ENCODE data around the gene KIRREL3. TPM values are rescaled to one million over a fixed set of nuclear protein-coding genes. Genes with fewer than 3 reads are reported as not detected.

Gene KIRREL3
- total and polyA plus RNA-seq, 3 experiments from 2014 or later, result not detected

DNA sequence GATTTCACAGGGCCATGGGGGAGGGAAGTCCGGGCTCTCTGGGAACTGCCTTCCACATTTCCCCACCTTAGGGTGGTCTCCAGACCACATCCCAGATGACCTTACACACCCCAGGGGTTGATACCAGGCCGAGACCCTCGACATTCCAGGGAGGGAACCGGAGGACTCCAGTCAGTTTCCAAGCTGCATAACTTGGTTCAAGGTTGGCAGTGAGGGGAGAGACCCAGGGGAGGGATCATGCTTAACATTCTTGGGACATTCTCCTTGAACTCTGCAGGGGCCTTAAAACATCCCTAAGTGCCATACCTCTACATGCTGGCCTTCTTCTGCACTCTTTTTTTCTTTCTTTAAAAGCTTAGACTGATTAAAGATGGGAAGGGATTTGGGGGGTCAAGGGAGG lies 394.1 kb downstream of the KIRREL3 start:
- Histone ChIP-seq H3K27me3 (ENCODE audit: insufficient read depth, low read length, poor library complexity, severe bottlenecking) (no peaks in the 10 kb centered on the region), H3K9me3 (ENCODE audit: low read length) (no peaks in the 10 kb centered on the region), H3K4me3 (ENCODE audit: low read length) (no peak overlapping the region), H3K36me3 (ENCODE audit: insufficient read depth, low read length) (no peaks in the 10 kb centered on the region), H3K4me1 (ENCODE audit: insufficient read depth, low read length) (no peaks in the 10 kb centered on the region), H3K27ac (ENCODE audit: low read depth, low read length) (no peak overlapping the region)
- Mint-ChIP-seq H3K9me3 (peaks cover 0 to 2% (median 0%) of the 10 kb centered on the region in 5 donors), H3K4me1 (peaks cover 0 to 4% (median 0%) of the 10 kb centered on the region in 3 donors), H3K4me3 (no peak overlapping the region), H3K27ac (no peak overlapping the region), H3K27me3 (peaks cover 10 to 41% of the 10 kb centered on the region in 2 donors), H3K36me3 (no peaks in the 10 kb centered on the region)
- ChIA-PET POLR2A (no interaction called here), CTCF (no interaction called here)
- DNase-seq, result no peak

DNA sequence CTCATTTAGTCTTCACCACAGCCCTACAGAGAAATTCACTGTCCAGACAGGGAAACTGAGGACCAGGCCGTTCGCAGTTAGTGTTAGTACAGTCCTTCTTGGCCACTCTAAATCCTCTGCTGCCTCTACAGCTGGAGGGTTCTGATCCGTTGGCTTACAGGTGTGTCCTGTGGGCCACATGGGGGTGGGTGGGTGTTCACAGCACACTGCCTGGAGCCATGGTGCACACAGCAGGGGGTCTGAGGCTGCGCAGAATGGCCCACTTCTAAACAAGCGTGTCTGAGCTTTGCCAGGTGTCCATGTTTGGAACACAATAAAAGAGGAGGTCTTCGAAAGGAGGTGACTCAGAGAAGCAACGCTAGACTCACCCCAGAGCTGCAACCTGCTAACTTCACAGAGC lies 396.1 kb downstream of the KIRREL3 start:
- no peak for DNase-seq
- H3K4me1 ChIP-seq (ENCODE audit: insufficient read depth, low read length), result no peaks in the 10 kb centered on the region
- no peaks in the 10 kb centered on the region for H3K36me3 ChIP-seq (ENCODE audit: insufficient read depth, low read length)
- CTCF ChIA-PET, result no interaction called here
- no peaks in the 10 kb centered on the region for H3K9me3 ChIP-seq (ENCODE audit: low read length)
- Mint-ChIP-seq H3K9me3 (peaks cover 0 to 2% (median 0%) of the 10 kb centered on the region in 5 donors), H3K27me3 (peaks cover 15 to 54% of the 10 kb centered on the region in 2 donors), H3K36me3 (no peaks in the 10 kb centered on the region), H3K4me1 (peaks cover 0 to 4% (median 0%) of the 10 kb centered on the region in 3 donors), H3K27ac (no peak overlapping the region), H3K4me3 (no peak overlapping the region)
- H3K4me3 ChIP-seq (ENCODE audit: low read length), result no peak overlapping the region
- POLR2A ChIA-PET, result no interaction called here
- H3K27me3 ChIP-seq (ENCODE audit: insufficient read depth, low read length, poor library complexity, severe bottlenecking), result no peaks in the 10 kb centered on the region
- H3K27ac ChIP-seq (ENCODE audit: low read depth, low read length), result no peak overlapping the region

DNA sequence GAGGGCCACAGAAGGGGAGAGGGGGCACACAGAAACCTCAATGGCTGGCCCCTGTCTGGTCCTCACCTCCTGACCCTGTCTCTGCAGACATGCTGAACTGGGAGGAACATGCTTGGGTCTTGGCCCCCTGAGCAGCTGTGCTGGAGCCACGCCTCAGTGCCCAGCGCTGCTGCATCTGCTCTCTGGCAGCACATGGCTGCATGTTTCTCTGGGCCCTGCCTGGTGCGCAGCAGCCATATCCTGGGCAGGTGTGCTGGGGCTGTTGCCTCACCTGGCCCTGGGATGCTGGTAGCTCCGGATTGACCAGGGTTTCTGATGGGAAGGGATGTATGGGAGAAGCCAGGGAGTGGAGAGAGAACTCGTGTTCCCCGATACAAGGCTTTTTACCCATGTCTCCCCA lies 397.1 kb downstream of the KIRREL3 start:
- Histone ChIP-seq H3K4me3 (ENCODE audit: low read length) (no peak overlapping the region), H3K27me3 (ENCODE audit: insufficient read depth, low read length, poor library complexity, severe bottlenecking) (no peaks in the 10 kb centered on the region), H3K36me3 (ENCODE audit: insufficient read depth, low read length) (no peaks in the 10 kb centered on the region), H3K4me1 (ENCODE audit: insufficient read depth, low read length) (no peaks in the 10 kb centered on the region), H3K9me3 (ENCODE audit: low read length) (no peaks in the 10 kb centered on the region), H3K27ac (ENCODE audit: low read depth, low read length) (no peak overlapping the region)
- ChIA-PET POLR2A (no interaction called here), CTCF (no interaction called here)
- peaks cover 15 to 54% of the 10 kb centered on the region in 2 donors for H3K27me3 Mint-ChIP-seq
- H3K4me3 Mint-ChIP-seq, result no peak overlapping the region
- peaks cover 0 to 4% (median 0%) of the 10 kb centered on the region in 3 donors for H3K4me1 Mint-ChIP-seq
- no peak overlapping the region for H3K27ac Mint-ChIP-seq
- no peaks in the 10 kb centered on the region for H3K36me3 Mint-ChIP-seq
- DNase-seq, result no peak
- H3K9me3 Mint-ChIP-seq, result peaks cover 0 to 8% (median 0%) of the 10 kb centered on the region in 5 donors

DNA sequence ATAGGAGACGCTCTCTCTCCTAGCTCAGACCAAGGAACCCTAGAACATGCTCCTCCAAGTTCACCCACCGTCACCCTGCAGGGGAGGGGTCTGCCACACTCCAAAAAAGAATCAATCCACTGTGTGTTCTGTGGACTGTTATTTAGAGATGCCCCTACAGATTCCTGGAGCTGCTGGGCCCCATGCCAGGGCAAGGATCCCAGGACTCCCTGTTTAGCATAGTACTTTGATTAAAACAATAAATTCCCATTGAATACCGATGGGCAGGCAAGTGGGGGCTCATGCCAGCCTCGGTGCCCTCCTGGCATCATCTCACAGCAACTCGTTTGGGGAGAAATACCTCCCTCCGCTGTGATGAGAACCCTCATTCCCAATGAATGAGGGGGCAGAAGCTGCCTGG lies 397.6 kb downstream of the KIRREL3 start:
- Mint-ChIP-seq H3K27me3 (peaks cover 15 to 59% of the 10 kb centered on the region in 2 donors), H3K4me1 (peaks cover 0 to 4% (median 0%) of the 10 kb centered on the region in 3 donors), H3K27ac (no peak overlapping the region), H3K4me3 (no peak overlapping the region), H3K9me3 (peaks cover 0 to 9% (median 0%) of the 10 kb centered on the region in 5 donors), H3K36me3 (peaks cover 0 to under 1% (median 0%) of the 10 kb centered on the region in 3 donors)
- POLR2A ChIA-PET, result no interaction called here
- Histone ChIP-seq H3K4me3 (ENCODE audit: low read length) (no peak overlapping the region), H3K9me3 (ENCODE audit: low read length) (no peaks in the 10 kb centered on the region), H3K27ac (ENCODE audit: low read depth, low read length) (no peak overlapping the region), H3K27me3 (ENCODE audit: insufficient read depth, low read length, poor library complexity, severe bottlenecking) (no peaks in the 10 kb centered on the region), H3K36me3 (ENCODE audit: insufficient read depth, low read length) (no peaks in the 10 kb centered on the region), H3K4me1 (ENCODE audit: insufficient read depth, low read length) (no peaks in the 10 kb centered on the region)
- CTCF ChIA-PET, result no interaction called here
- DNase-seq, result no peak

DNA sequence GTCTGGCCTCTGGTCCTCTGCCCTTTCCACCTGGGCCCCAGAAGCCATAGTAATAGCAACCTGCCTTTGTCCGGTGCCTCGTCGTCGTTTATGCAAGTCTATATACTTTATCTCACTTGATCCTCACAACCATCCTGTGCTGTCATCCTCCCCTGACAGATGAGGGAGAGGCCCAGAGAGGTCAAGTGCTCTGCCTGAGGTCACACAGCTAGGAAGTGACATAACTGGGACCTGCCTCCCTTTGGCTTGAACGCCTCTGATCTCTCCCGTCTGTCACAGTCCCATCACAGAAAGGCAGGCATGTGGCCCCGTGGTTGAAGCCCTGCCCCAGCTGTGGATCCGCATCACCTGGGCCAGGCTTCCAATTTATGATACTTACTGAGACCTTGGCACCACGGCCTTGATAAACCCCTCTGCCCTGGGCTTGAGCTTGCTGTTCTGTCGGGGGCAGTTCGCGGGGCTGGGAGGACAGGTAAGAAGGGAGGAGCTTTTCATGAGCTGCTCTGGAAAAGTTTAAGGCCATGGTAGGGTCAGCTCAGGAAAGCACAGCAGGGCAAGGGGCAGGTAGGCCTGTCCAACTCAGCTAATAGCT lies 398.1 kb downstream of the KIRREL3 start:
- H3K4me1 ChIP-seq (ENCODE audit: insufficient read depth, low read length), result no peaks in the 10 kb centered on the region
- ChIA-PET POLR2A (no interaction called here), CTCF (no interaction called here)
- no peak overlapping the region for H3K4me3 Mint-ChIP-seq
- H3K27ac ChIP-seq (ENCODE audit: low read depth, low read length), result no peak overlapping the region
- H3K27ac Mint-ChIP-seq, result no peak overlapping the region
- peaks cover 16 to 62% of the 10 kb centered on the region in 2 donors for H3K27me3 Mint-ChIP-seq
- peaks cover 0 to 4% (median 0%) of the 10 kb centered on the region in 3 donors for H3K4me1 Mint-ChIP-seq
- no peaks in the 10 kb centered on the region for H3K9me3 ChIP-seq (ENCODE audit: low read length)
- H3K9me3 Mint-ChIP-seq, result peaks cover 0 to 11% (median 0%) of the 10 kb centered on the region in 5 donors
- no peaks in the 10 kb centered on the region for H3K36me3 ChIP-seq (ENCODE audit: insufficient read depth, low read length)
- DNase-seq, result no peak
- H3K4me3 ChIP-seq (ENCODE audit: low read length), result no peak overlapping the region
- no peaks in the 10 kb centered on the region for H3K27me3 ChIP-seq (ENCODE audit: insufficient read depth, low read length, poor library complexity, severe bottlenecking)
- H3K36me3 Mint-ChIP-seq, result peaks cover 0 to 3% (median 0%) of the 10 kb centered on the region in 3 donors

DNA sequence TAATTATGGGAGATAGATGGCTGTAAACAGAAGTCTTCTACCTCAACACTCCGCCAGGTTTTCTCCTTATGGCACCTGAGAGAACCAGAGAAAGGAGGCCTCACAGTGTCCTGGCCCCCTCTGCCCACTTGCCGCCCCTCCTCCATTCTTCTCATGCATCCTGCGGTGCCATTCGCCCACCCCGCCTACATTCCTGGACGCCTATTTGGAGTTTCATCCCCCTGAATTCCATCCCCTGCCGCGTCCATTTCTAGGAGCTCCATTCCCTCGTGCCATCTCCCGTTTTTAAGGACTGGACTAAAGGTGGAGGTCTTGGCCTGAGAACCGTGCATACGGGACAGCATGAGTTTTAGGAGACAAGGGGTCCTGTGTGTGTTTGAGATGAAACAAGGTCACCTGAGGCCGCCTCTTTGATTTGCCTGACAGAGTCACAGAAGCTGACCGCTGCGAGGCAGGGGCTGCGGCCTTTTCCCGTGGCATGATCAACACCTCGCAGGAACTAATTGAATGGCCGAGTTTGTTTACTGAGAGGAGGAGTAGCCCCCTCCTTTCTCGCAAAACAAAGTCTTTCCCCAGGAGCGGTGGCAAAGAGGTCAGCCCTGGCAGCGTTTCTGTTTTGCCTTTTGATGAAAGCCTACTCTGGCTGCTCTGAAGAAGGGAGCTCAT lies 398.9 kb downstream of the KIRREL3 start:
- CTCF ChIA-PET, result no interaction called here
- peaks cover 0 to 11% (median 0%) of the 10 kb centered on the region in 5 donors for H3K9me3 Mint-ChIP-seq

DNA sequence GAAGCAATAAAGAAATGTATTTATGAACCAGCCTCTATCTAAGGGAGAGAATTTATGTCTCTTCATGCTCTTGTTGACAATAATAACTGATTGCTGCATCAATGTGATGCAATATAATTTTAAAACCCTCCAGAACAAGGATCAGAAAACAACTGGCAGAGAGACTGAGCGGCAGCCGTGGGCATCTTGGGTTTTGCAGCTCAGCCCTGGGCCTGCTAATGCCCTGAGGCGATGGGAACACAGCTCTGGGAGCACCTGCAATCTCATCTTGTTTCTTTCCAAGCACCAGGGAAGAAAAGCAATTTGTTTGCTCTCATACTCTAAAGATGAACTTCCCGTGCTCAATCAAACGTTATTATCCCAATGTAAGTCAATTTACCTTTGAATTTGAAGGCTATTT lies 399.4 kb downstream of the KIRREL3 start:
- Mint-ChIP-seq H3K27me3 (peaks cover 16 to 55% of the 10 kb centered on the region in 2 donors), H3K27ac (no peak overlapping the region), H3K4me1 (no peaks in the 10 kb centered on the region), H3K9me3 (peaks cover 0 to 11% (median 0%) of the 10 kb centered on the region in 5 donors), H3K36me3 (peaks cover 0 to 3% (median 0%) of the 10 kb centered on the region in 3 donors), H3K4me3 (no peak overlapping the region)
- Histone ChIP-seq H3K27ac (ENCODE audit: low read depth, low read length) (no peak overlapping the region), H3K4me3 (ENCODE audit: low read length) (no peak overlapping the region), H3K4me1 (ENCODE audit: insufficient read depth, low read length) (no peaks in the 10 kb centered on the region), H3K36me3 (ENCODE audit: insufficient read depth, low read length) (no peaks in the 10 kb centered on the region), H3K27me3 (ENCODE audit: insufficient read depth, low read length, poor library complexity, severe bottlenecking) (no peaks in the 10 kb centered on the region), H3K9me3 (ENCODE audit: low read length) (no peaks in the 10 kb centered on the region)
- ChIA-PET CTCF (no interaction called here), POLR2A (no interaction called here)
- no peak for DNase-seq

More for the DNA sequence above, 398.9 kb downstream of the KIRREL3 start:
- Histone ChIP-seq H3K4me1 (ENCODE audit: insufficient read depth, low read length) (no peaks in the 10 kb centered on the region), H3K27ac (ENCODE audit: low read depth, low read length) (no peak overlapping the region), H3K27me3 (ENCODE audit: insufficient read depth, low read length, poor library complexity, severe bottlenecking) (no peaks in the 10 kb centered on the region), H3K36me3 (ENCODE audit: insufficient read depth, low read length) (no peaks in the 10 kb centered on the region), H3K9me3 (ENCODE audit: low read length) (no peaks in the 10 kb centered on the region), H3K4me3 (ENCODE audit: low read length) (no peak overlapping the region)
- Mint-ChIP-seq H3K27ac (no peak overlapping the region), H3K36me3 (peaks cover 0 to 3% (median 0%) of the 10 kb centered on the region in 3 donors), H3K4me1 (no peaks in the 10 kb centered on the region), H3K4me3 (no peak overlapping the region), H3K27me3 (peaks cover 16 to 58% of the 10 kb centered on the region in 2 donors)
- POLR2A ChIA-PET, result no interaction called here
- no peak for DNase-seq

DNA sequence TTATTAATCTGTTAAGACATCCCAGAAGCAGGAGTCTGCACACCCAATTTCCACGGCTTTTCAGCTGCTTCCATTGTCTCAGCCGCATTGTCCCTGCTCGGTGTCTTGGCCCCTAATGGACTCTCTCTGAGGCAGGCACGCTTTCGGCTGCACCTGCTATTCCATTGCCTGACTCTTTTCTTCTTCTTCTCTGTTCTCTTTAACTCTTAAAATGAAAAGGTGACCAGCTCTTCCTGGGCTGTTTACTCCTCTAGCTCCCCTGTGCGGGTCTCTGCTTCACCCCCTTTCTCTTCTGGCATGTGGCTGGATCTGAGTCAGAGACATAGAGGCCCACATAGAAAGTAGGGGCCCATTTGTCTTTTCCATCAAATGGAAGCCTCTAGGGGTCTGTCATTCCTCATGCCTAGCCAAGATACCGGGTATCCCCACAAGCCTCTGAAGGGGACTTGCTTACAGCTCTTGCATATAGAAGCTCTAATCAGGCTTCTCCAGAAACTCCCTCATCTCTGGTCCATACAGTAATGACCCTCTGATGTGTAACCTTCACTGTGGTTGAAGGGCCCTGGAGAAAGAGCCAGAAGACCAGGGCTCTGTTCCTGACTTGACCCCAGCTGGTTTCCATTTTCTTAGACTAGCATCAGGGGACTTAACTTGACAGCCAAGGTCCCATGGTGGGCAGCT lies 401.2 kb downstream of the KIRREL3 start:
- no peak for DNase-seq
- H3K9me3 ChIP-seq (ENCODE audit: low read length), result no peaks in the 10 kb centered on the region
- peaks cover 0 to 3% (median 0%) of the 10 kb centered on the region in 3 donors for H3K36me3 Mint-ChIP-seq
- no peak overlapping the region for H3K4me3 Mint-ChIP-seq
- no peak overlapping the region for H3K4me3 ChIP-seq (ENCODE audit: low read length)
- no peaks in the 10 kb centered on the region for H3K4me1 Mint-ChIP-seq
- no peaks in the 10 kb centered on the region for H3K36me3 ChIP-seq (ENCODE audit: insufficient read depth, low read length)
- H3K27me3 Mint-ChIP-seq, result peaks cover 13 to 41% of the 10 kb centered on the region in 2 donors
- peaks cover 0 to 11% (median 0%) of the 10 kb centered on the region in 5 donors for H3K9me3 Mint-ChIP-seq
- ChIA-PET POLR2A (no interaction called here), CTCF (no interaction called here)
- no peaks in the 10 kb centered on the region for H3K4me1 ChIP-seq (ENCODE audit: insufficient read depth, low read length)
- no peak overlapping the region for H3K27ac Mint-ChIP-seq
- H3K27me3 ChIP-seq (ENCODE audit: insufficient read depth, low read length, poor library complexity, severe bottlenecking), result no peaks in the 10 kb centered on the region
- H3K27ac ChIP-seq (ENCODE audit: low read depth, low read length), result no peak overlapping the region

Data from CD8-positive, alpha-beta memory T cell (primary cell).